Glutamatergic neuron (in vitro differentiated cells): ENCODE results near the gene STAB2. TPM values are rescaled to one million over a fixed set of nuclear protein-coding genes. Genes with fewer than 3 reads are reported as not detected.

Experiments used
- DNase-seq: peaks from one replicate; pipeline ENCODE4 v3.0.0; 2022
- H3K27ac Mint-ChIP-seq: one replicate; pipeline ENCODE4 v1.8.0; 2020; ENCODE audit warnings: mild to moderate bottlenecking, mixed read lengths, inconsistent platforms; ENCODE audit not compliant: unreplicated experiment
- H3K27me3 Mint-ChIP-seq: one replicate; pipeline ENCODE4 v1.8.0; 2020; ENCODE audit warnings: mild to moderate bottlenecking, moderate library complexity, mixed read lengths, inconsistent platforms; ENCODE audit not compliant: unreplicated experiment
- H3K36me3 Mint-ChIP-seq: one replicate; pipeline ENCODE4 v1.8.0; 2020; ENCODE audit warnings: mild to moderate bottlenecking, mixed read lengths, inconsistent platforms; ENCODE audit not compliant: unreplicated experiment
- H3K4me1 Mint-ChIP-seq: one replicate; pipeline ENCODE4 v1.8.0; 2020; ENCODE audit warnings: mild to moderate bottlenecking, low read depth, mixed read lengths, inconsistent platforms; ENCODE audit not compliant: unreplicated experiment
- H3K4me3 Mint-ChIP-seq: one replicate; pipeline ENCODE4 v1.8.0; 2020; ENCODE audit warnings: mild to moderate bottlenecking, mixed read lengths, inconsistent platforms; ENCODE audit not compliant: unreplicated experiment
- H3K9me3 Mint-ChIP-seq: one replicate; pipeline ENCODE4 v1.8.0; 2020; ENCODE audit warnings: mild to moderate bottlenecking, moderate library complexity, mixed read lengths, inconsistent platforms; ENCODE audit not compliant: unreplicated experiment
- total RNA-seq: library from RNA; stranded (reverse); fragmentation: NEBNext Ultra II Directional; extraction: Animal tissue kit (Norgen Biotek cat#: 25700); gene quantifications from one replicate; pipeline ENCODE4 v1.2.1, GENCODE V29; 2021; ENCODE audit not compliant: unreplicated experiment
- TF ChIP-seq, protein P1 (sequence below): fragments of 200-600 bp; sonication (generic); IDR thresholded peaks from one replicate; pipeline ENCODE4 v1.5.0; 2021; ENCODE audit not compliant: partially characterized antibody, unreplicated experiment

Gene STAB2
- total RNA-seq, 1 donor from 2014 or later = not detected

DNA sequence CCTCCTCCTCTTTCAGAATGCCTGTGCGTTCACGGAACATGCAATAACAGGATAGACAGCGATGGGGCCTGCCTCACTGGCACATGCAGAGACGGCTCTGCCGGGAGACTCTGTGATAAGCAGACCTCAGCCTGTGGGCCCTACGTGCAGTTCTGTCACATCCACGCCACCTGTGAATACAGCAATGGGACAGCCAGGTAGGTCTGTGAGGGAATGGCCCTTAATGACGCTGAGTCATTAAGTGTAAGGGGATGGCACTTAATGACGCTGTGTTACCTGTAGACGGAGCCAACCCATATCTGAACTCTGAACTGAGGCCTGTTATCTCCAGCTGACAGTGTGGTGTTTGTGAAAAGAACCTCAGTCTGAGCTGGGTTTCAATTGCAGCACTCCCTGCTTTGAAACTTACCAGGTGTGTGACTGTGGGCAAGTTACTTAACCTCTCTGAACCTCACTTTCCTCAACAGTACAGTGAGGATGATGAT, 86.9 kb downstream of the STAB2 start:
- H3K4me3 Mint-ChIP-seq = no peak overlapping the region
- TF ChIP-seq, protein P1, sequence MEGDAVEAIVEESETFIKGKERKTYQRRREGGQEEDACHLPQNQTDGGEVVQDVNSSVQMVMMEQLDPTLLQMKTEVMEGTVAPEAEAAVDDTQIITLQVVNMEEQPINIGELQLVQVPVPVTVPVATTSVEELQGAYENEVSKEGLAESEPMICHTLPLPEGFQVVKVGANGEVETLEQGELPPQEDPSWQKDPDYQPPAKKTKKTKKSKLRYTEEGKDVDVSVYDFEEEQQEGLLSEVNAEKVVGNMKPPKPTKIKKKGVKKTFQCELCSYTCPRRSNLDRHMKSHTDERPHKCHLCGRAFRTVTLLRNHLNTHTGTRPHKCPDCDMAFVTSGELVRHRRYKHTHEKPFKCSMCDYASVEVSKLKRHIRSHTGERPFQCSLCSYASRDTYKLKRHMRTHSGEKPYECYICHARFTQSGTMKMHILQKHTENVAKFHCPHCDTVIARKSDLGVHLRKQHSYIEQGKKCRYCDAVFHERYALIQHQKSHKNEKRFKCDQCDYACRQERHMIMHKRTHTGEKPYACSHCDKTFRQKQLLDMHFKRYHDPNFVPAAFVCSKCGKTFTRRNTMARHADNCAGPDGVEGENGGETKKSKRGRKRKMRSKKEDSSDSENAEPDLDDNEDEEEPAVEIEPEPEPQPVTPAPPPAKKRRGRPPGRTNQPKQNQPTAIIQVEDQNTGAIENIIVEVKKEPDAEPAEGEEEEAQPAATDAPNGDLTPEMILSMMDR = no peak
- no peaks in the 10 kb centered on the region for H3K27me3 Mint-ChIP-seq
- no peak overlapping the region for H3K27ac Mint-ChIP-seq
- no peaks in the 10 kb centered on the region for H3K9me3 Mint-ChIP-seq
- DNase-seq = no peak
- no peaks in the 10 kb centered on the region for H3K4me1 Mint-ChIP-seq
- H3K36me3 Mint-ChIP-seq = no peaks in the 10 kb centered on the region

DNA sequence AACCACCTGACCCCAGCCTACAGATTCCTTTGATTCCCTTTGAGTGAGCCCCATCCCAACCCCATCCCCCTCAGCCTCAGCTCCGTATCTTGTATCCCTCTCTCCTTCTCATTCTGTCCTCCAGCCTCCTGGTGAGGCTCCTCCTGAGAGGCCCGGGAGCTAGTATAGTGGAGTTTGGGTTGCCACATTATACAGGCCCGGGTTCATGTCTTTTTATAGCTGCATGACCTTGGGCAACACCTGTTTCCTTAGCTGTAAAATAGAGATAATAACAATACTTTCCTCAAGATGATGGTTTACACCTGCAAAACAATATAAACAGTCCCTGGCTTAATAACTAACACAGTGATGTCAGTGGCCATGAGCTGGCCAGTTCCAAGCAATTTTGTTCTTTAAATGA, 89.8 kb downstream of the STAB2 start:
- H3K27me3 Mint-ChIP-seq = no peaks in the 10 kb centered on the region
- no peak overlapping the region for H3K27ac Mint-ChIP-seq
- no peak overlapping the region for H3K4me3 Mint-ChIP-seq

DNA sequence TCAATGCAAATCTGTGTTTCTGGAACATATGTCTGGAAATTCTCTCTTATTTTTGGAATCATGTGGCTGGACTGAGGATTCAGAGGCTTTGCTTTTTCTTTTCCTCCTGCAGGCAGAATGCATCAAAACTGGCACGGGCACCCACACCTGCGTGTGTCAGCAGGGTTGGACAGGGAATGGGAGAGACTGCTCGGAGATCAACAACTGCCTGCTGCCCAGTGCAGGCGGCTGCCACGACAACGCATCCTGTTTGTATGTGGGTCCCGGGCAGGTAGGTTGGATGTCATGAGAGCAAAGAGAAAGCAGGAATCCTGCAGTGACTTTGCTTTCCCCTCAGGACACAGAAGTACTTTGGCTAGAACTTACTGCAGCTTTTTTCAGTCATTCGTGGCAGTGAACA, 90.3 kb downstream of the STAB2 start:
- H3K36me3 Mint-ChIP-seq = no peaks in the 10 kb centered on the region
- no peak overlapping the region for H3K4me3 Mint-ChIP-seq
- DNase-seq = no peak
- H3K27me3 Mint-ChIP-seq = no peaks in the 10 kb centered on the region
- no peak overlapping the region for H3K27ac Mint-ChIP-seq
- peaks cover 18% of the 10 kb centered on the region for H3K4me1 Mint-ChIP-seq
- no peaks in the 10 kb centered on the region for H3K9me3 Mint-ChIP-seq
- TF ChIP-seq, protein P1 = no peak

More for the DNA sequence above, 89.8 kb downstream of the STAB2 start:
- TF ChIP-seq, protein P1 = no peak
- Mint-ChIP-seq H3K36me3 (no peaks in the 10 kb centered on the region), H3K9me3 (no peaks in the 10 kb centered on the region), H3K4me1 (peaks cover 18% of the 10 kb centered on the region)
- no peak for DNase-seq

DNA sequence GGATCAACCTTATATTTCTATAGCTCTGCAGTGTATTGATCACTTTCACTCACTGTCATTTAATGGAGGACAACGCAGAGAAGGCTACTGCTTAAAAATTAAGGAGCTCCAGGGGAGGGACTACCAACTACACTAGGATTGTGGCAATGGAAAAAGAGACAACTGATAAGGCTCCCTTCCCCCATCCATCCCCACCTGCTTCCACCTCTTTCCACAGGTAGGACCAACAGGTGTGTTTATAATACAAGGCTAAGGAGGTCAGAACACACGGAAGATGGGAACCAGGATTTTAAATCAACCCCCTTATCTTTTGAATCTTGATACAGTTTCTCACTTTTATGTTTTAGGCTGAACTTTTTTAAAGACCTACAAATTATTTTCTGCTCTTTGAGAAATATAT, 90.8 kb downstream of the STAB2 start:
- no peaks in the 10 kb centered on the region for H3K27me3 Mint-ChIP-seq
- H3K4me3 Mint-ChIP-seq = no peak overlapping the region
- H3K36me3 Mint-ChIP-seq = no peaks in the 10 kb centered on the region
- TF ChIP-seq, protein P1 = no peak
- H3K27ac Mint-ChIP-seq = no peak overlapping the region
- H3K4me1 Mint-ChIP-seq = peaks cover 18% of the 10 kb centered on the region
- DNase-seq = no peak
- H3K9me3 Mint-ChIP-seq = no peaks in the 10 kb centered on the region

DNA sequence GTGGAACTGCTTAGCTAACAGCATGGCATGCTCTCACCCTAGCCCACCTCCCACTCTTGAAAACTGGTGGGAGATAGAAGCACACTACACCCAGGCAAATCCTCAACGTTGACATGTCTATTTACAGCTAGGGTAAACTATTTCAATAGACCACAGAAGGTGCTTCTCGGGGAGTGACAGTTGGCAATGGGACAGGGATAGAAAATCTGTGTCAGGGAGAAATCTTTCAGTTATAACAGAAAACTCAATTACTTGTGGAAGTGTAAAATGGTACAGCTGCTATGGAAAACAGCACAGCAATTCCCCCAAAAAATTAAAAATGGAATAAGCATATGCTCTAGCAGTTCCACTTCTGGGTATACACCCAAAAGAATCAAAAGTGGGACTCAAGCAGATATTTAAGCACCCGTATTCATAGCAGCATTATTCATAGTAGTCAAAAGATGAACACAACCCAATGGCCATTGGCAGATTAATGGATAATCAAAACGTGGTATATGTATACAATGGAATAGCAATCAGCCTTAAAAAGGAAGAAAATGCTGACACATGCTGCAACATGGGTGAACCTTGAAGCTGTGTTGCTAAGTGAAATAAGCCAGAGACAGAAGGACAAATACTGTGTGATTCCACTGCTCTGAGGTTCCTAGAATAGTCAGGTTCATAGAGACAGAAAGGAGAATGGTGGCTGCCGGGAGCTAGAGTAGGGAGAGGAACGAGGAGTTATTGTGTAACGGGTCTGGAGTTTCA, 92.5 kb downstream of the STAB2 start:
- Mint-ChIP-seq H3K4me3 (no peak overlapping the region), H3K27me3 (peaks cover 1% of the 10 kb centered on the region), H3K36me3 (no peaks in the 10 kb centered on the region), H3K27ac (peak overlapping the region; percentile 67), H3K9me3 (no peaks in the 10 kb centered on the region), H3K4me1 (peaks cover 18% of the 10 kb centered on the region)
- TF ChIP-seq, protein P1 = no peak
- no peak for DNase-seq
